Measurements from ENCODE around the gene DSCAML1. TPM values are rescaled to one million over a fixed set of nuclear protein-coding genes. Genes with fewer than 3 reads are reported as not detected.

Gene DSCAML1
- total and polyA plus RNA-seq, 10 of the 15 experiments (the other 5 are each of a cell fraction or from before 2014, with no cell fraction given): 0.03 to 0.18 (median 0.06) TPM; not detected in 1

DNA sequence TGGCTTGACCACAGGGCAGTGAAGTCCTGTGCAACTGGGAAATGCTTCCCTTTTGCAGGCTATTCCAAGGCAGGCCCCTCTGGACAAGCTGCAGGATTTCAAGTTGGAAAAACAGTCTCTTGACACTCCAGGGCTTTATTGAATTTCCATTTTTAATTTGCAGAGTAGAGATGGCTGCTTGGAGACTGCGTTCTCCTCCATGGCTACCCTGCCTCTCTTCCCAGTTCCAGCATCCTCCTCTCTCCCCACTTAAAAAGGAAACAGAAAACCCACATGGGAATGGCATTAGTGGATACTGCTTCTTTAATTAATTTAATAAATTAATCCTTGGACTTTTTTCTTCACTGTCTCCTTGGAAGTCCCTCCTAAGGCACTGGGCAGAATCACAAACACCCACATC lies 115.6 kb downstream of the DSCAML1 start:
- Histone ChIP-seq H3K27ac (ENCODE audit: control insufficient read depth, insufficient read depth) (no peak overlapping the region), H3K4me2 (ENCODE audit: control insufficient read depth, insufficient read depth) (no peak overlapping the region), H4K20me1 (ENCODE audit: control insufficient read depth, insufficient read depth) (no peaks in the 10 kb centered on the region), H3K9me3 (replicated peaks; ENCODE audit: control insufficient read depth, insufficient read depth, low read length) (no peaks in the 10 kb centered on the region), H3K79me2 (ENCODE audit: control insufficient read depth, insufficient read depth, low read length) (no peaks in the 10 kb centered on the region), H3K9ac (ENCODE audit: control insufficient read depth, insufficient read depth, low read length) (no peak overlapping the region), H3K27me3 (replicated peaks in 1 of 2; ENCODE audit: control insufficient read depth in 2 of 2, insufficient read depth in 2 of 2, low read length in 1 of 2) (peaks cover 3 to 6% of the 10 kb centered on the region in 2 experiments), H3K36me3 (ENCODE audit: control insufficient read depth in 2 of 2, insufficient read depth in 2 of 2, low read length in 1 of 2) (no peaks in the 10 kb centered on the region), H3K4me3 (no peak overlapping the region), H2AFZ (ENCODE audit: control insufficient read depth, low read depth, low read length) (no peak overlapping the region), H3K4me1 (ENCODE audit: control insufficient read depth, insufficient read depth, low read length) (no peaks in the 10 kb centered on the region)
- SMC1A ChIA-PET (ENCODE audit: uncharacterized antibody, unreplicated experiment): interaction anchor here (1.0 kb wide), 1 partner anchor 9 kb away, joined by 3 read pairs; no protein-coding TSS in a partner anchor
- FAIRE-seq: no peak
- POLR2A ChIA-PET: interaction anchor here (1.0 kb wide), 1 partner anchor 9 kb away, joined by 3 read pairs; no protein-coding TSS in a partner anchor
- DNase-seq (ENCODE audit: low read depth, low spot score): no peak
- no peak for ATAC-seq
- RAD21 ChIA-PET (ENCODE audit: unreplicated experiment): no interaction called here
- WGBS (ENCODE audit: insufficient coverage, insufficient replicate concordance, low lambda C conversion rate, missing lambda C conversion rate): 0% methylated on average over 1 of the region's 1 CpG
- CTCF ChIA-PET: interaction anchor here (1.0 kb wide), 1 partner anchor 9 kb away, joined by 5 read pairs; no protein-coding TSS in a partner anchor
- no TSS peak for BruUV-seq (replicated peaks)
- in situ Hi-C loops (cut with MboI): no loop called here
- intact Hi-C loops (cut with micrococcal nuclease; ENCODE audit: unreplicated experiment): no loop called here
- TF ChIP-seq, protein P1, sequence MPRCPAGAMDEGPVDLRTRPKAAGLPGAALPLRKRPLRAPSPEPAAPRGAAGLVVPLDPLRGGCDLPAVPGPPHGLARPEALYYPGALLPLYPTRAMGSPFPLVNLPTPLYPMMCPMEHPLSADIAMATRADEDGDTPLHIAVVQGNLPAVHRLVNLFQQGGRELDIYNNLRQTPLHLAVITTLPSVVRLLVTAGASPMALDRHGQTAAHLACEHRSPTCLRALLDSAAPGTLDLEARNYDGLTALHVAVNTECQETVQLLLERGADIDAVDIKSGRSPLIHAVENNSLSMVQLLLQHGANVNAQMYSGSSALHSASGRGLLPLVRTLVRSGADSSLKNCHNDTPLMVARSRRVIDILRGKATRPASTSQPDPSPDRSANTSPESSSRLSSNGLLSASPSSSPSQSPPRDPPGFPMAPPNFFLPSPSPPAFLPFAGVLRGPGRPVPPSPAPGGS (IDR thresholded peaks at IDR 0.05; ENCODE audit: borderline replicate concordance, insufficient read depth, low read depth, low read length, poor library complexity, severe bottlenecking): no peak
- TF ChIP-seq, protein P2, sequence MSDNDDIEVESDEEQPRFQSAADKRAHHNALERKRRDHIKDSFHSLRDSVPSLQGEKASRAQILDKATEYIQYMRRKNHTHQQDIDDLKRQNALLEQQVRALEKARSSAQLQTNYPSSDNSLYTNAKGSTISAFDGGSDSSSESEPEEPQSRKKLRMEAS (IDR thresholded peaks at IDR 0.05; ENCODE audit: low read depth, low read length): no peak
- TF ChIP-seq, protein P3, sequence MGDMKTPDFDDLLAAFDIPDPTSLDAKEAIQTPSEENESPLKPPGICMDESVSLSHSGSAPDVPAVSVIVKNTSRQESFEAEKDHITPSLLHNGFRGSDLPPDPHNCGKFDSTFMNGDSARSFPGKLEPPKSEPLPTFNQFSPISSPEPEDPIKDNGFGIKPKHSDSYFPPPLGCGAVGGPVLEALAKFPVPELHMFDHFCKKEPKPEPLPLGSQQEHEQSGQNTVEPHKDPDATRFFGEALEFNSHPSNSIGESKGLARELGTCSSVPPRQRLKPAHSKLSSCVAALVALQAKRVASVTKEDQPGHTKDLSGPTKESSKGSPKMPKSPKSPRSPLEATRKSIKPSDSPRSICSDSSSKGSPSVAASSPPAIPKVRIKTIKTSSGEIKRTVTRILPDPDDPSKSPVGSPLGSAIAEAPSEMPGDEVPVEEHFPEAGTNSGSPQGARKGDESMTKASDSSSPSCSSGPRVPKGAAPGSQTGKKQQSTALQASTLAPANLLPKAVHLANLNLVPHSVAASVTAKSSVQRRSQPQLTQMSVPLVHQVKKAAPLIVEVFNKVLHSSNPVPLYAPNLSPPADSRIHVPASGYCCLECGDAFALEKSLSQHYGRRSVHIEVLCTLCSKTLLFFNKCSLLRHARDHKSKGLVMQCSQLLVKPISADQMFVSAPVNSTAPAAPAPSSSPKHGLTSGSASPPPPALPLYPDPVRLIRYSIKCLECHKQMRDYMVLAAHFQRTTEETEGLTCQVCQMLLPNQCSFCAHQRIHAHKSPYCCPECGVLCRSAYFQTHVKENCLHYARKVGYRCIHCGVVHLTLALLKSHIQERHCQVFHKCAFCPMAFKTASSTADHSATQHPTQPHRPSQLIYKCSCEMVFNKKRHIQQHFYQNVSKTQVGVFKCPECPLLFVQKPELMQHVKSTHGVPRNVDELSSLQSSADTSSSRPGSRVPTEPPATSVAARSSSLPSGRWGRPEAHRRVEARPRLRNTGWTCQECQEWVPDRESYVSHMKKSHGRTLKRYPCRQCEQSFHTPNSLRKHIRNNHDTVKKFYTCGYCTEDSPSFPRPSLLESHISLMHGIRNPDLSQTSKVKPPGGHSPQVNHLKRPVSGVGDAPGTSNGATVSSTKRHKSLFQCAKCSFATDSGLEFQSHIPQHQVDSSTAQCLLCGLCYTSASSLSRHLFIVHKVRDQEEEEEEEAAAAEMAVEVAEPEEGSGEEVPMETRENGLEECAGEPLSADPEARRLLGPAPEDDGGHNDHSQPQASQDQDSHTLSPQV (IDR thresholded peaks at IDR 0.05): no peak
- TF ChIP-seq SIN3A (IDR thresholded peaks at IDR 0.05; ENCODE audit: low read depth, low read length) (no peak), RAD51 (IDR thresholded peaks at IDR 0.05) (no peak), ZNF622 (IDR thresholded peaks at IDR 0.05) (no peak), FOXK2 (IDR thresholded peaks at IDR 0.05) (no peak), ZZZ3 (IDR thresholded peaks at IDR 0.05; ENCODE audit: control insufficient read depth, insufficient read length, low read depth) (no peak), POU2F2 (IDR thresholded peaks at IDR 0.05; ENCODE audit: borderline replicate concordance, low read depth, low read length) (no peak), NR2F1 (conservative IDR thresholded peaks at IDR 0.05) (no peak), STAT1 (conservative IDR thresholded peaks at IDR 0.05) (no peak), CREB1 (IDR thresholded peaks at IDR 0.05; ENCODE audit: low read depth) (no peak)
- TF ChIP-seq, protein P4, sequence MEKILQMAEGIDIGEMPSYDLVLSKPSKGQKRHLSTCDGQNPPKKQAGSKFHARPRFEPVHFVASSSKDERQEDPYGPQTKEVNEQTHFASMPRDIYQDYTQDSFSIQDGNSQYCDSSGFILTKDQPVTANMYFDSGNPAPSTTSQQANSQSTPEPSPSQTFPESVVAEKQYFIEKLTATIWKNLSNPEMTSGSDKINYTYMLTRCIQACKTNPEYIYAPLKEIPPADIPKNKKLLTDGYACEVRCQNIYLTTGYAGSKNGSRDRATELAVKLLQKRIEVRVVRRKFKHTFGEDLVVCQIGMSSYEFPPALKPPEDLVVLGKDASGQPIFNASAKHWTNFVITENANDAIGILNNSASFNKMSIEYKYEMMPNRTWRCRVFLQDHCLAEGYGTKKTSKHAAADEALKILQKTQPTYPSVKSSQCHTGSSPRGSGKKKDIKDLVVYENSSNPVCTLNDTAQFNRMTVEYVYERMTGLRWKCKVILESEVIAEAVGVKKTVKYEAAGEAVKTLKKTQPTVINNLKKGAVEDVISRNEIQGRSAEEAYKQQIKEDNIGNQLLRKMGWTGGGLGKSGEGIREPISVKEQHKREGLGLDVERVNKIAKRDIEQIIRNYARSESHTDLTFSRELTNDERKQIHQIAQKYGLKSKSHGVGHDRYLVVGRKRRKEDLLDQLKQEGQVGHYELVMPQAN (conservative IDR thresholded peaks at IDR 0.05): no peak

Data from GM12878 (cell line).